ENCODE results near the gene CHML. TPM values are rescaled to one million over a fixed set of nuclear protein-coding genes. Genes with fewer than 3 reads are reported as not detected.

The CHML gene
- total and polyA plus RNA-seq, 10 donors, result 2.2 to 14.2 (median 10.6) TPM

DNA sequence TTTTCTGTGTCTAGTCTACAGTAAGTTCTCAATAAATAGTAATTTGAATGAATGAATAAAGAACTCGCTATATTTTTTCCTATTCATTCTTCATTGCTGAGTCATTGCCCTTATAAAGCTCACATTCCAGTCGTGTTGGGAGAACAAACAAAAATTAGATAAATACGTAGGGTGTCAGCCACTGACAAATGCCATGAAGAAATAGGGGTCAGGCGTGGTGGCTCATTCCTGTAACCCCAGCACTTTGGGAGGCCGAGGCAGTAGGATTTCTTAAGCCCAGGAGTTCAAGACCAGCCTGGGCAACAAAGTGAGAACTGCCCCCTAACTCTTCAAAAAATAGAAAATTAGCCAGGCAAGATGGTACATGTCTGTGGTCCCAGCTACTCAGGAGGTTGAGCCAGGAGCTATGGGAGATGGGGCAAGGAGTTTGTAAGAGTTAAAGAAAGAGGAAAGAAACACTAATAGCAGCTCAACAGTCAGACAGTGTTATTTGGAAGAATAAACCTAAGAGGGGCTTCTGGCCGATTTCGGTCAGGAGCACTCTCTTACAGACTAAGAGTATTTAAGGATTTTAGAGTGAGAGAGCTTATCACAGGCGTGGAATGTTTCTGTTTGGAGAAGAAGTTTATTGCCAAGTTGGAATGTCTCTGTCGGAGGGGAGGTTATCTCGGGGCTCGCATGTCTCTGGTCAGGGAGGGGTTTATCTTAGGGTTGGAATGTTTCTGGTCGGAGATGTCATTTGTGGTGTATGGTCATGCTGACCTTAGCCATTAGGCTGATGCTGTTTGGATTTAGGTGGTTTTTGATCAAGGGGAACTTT, 1.8 kb upstream of the CHML start:
- DNase-seq, result no peak
- H3K4me3 ChIP-seq, result no peak overlapping the region
- H3K27ac ChIP-seq, result no peak overlapping the region
- intact Hi-C loops (cut with DNase I; ENCODE audit: low total_unique reads), result no loop called here
- peaks cover 18 to 39% (median 29%) of the 10 kb centered on the region in 6 donors for H3K4me1 ChIP-seq
- TF ChIP-seq, protein P1, sequence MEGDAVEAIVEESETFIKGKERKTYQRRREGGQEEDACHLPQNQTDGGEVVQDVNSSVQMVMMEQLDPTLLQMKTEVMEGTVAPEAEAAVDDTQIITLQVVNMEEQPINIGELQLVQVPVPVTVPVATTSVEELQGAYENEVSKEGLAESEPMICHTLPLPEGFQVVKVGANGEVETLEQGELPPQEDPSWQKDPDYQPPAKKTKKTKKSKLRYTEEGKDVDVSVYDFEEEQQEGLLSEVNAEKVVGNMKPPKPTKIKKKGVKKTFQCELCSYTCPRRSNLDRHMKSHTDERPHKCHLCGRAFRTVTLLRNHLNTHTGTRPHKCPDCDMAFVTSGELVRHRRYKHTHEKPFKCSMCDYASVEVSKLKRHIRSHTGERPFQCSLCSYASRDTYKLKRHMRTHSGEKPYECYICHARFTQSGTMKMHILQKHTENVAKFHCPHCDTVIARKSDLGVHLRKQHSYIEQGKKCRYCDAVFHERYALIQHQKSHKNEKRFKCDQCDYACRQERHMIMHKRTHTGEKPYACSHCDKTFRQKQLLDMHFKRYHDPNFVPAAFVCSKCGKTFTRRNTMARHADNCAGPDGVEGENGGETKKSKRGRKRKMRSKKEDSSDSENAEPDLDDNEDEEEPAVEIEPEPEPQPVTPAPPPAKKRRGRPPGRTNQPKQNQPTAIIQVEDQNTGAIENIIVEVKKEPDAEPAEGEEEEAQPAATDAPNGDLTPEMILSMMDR (IDR thresholded peaks at IDR 0.05 in 8 of 11, conservative IDR thresholded peaks at IDR 0.05 in 3 of 11), result no peak
- TF ChIP-seq POLR2AphosphoS5 (IDR thresholded peaks at IDR 0.05) (no peak), POLR2A (IDR thresholded peaks at IDR 0.05) (no peak)
- H3K36me3 ChIP-seq, result no peaks in the 10 kb centered on the region
- H3K9me3 ChIP-seq, result peaks cover 0 to 13% (median 4%) of the 10 kb centered on the region in 8 donors
- no peaks in the 10 kb centered on the region for H3K27me3 ChIP-seq (replicated peaks in 1 of 7)
- whole genome bisulfite sequencing, 5 donors, result 84 to 93% (median 91%) methylated on average over 12 of the region's 12 CpGs

DNA sequence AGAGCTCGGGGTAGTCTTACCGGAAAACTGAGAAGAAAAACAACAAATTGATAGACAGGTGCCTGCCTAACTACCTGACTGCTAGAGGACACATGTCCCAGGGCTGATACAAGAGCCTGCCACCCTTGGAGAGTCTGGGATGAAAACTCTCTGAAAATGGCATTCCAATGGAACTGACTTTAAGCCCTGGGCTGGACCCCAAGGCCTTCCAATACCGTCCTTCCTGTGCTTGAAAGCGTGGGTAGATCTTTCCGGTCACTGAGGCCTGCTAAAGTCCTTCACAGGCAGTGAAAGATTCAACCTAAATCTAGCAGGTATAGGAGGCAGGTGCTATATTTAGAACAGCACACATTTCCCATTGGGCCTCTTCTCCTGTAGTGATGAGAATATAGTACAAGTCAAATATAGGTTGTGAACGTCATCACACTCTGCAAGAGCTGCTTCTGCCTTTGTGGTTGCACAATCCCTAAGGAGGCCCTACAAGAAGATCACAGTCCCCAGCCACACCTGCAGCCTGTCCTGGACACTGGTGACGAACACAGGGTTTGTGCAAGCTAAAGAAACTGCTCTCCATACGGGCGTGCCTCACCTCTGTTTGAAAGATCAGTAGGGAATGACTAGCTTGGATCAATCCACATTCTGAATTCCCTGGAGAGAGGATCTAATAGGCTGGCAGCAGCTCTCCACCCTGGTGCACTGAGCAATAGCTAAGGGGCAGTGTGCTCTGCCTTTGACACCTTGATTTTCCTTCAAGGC, 876 bp upstream of the CHML start:
- intact Hi-C loops (cut with DNase I; ENCODE audit: low total_unique reads), result no loop called here
- Histone ChIP-seq H3K27ac (peak overlapping the region; percentile 30 to 93 (median 87)), H3K9me3 (peaks cover 0 to 13% (median 4%) of the 10 kb centered on the region in 8 donors), H3K4me1 (peaks cover 18 to 48% (median 38%) of the 10 kb centered on the region in 6 donors), H3K4me3 (peak overlapping the region in 7 of 8 donors; percentile 67 to 87 (median 76)), H3K36me3 (no peaks in the 10 kb centered on the region), H3K27me3 (replicated peaks in 1 of 7) (no peaks in the 10 kb centered on the region)
- 75 to 85% (median 82%) methylated on average over 9 of the region's 9 CpGs for WGBS, 5 donors
- peak; percentile 75 for DNase-seq
- no peak for TF ChIP-seq POLR2A (IDR thresholded peaks at IDR 0.05)
- TF ChIP-seq, protein P1 (IDR thresholded peaks at IDR 0.05 in 8 of 11, conservative IDR thresholded peaks at IDR 0.05 in 3 of 11), result no peak
- TF ChIP-seq POLR2AphosphoS5 (IDR thresholded peaks at IDR 0.05), result no peak

DNA sequence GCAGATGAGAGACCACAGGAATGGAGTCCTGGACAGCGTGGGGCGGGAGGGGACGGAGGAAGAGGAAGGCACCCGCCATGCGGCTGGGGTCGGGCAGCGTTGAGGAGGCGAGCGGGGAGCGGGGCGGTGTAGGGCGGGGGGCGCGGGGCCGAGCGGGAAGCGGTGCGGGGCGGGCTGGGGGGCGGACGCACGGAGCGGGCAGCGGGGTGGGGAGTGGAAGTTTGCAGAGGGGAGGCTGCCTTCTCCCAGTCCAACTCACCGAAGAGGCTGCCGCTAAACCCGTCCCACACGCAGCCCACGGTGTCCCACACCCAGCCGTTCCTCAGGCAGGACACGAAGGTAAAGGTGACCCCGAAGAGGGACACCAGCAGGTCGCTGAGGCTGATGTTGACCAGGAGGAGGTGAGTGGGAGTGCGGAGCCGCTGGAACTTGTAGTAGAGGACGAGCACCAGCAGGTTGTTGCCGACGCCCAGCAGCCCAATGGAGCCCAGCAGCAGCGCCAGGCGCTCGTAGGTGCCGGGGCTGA, 483 bp downstream of the CHML start:
- DNase-seq, result peak; percentile 91
- H3K27ac ChIP-seq, result peak overlapping the region; percentile 73 to 93 (median 90)
- peaks cover 0 to 13% (median 4%) of the 10 kb centered on the region in 8 donors for H3K9me3 ChIP-seq
- peaks cover 18 to 56% (median 41%) of the 10 kb centered on the region in 6 donors for H3K4me1 ChIP-seq
- H3K36me3 ChIP-seq, result peaks cover 0 to 10% (median 3%) of the 10 kb centered on the region in 6 donors
- no peak for TF ChIP-seq POLR2A (IDR thresholded peaks at IDR 0.05)
- TF ChIP-seq, protein P1 (IDR thresholded peaks at IDR 0.05 in 8 of 11, conservative IDR thresholded peaks at IDR 0.05 in 3 of 11), result no peak
- TF ChIP-seq POLR2AphosphoS5 (IDR thresholded peaks at IDR 0.05), result no peak
- peak overlapping the region; percentile 67 to 87 (median 76) for H3K4me3 ChIP-seq
- intact Hi-C loops (cut with DNase I; ENCODE audit: low total_unique reads), result loop anchor here (10.0 kb wide), 1 partner anchor 205 kb away; the partner anchor contains the start of gene EXO1
- 0 to 2% (median 0%) methylated on average over 33 to 42 of the region's 42 CpGs for WGBS, 5 donors
- H3K27me3 ChIP-seq (replicated peaks in 1 of 7), result no peaks in the 10 kb centered on the region
